K562 (cell line): Measurements from ENCODE around the gene GALNT12. TPM values are rescaled to one million over a fixed set of nuclear protein-coding genes. Genes with fewer than 3 reads are reported as not detected.

Experiments used
- DNMT1 ChIP-seq: fragments of 450-650 bp; IDR thresholded peaks from 2 replicates; pipeline ENCODE4 v1.6.1; 2016; ENCODE audit warnings: antibody characterized with exemption, mild to moderate bottlenecking
- JUND ChIP-seq, 2 experiments: IDR thresholded peaks; 2 replicates in 1 of 2; 3 replicates in 1 of 2; pipeline ENCODE4 v1.6.1; 2011; ENCODE audit warnings: borderline replicate concordance in 2 of 2, low read depth in 2 of 2, low read length in 2 of 2, improper control_type of control experiment in 1 of 2, missing biosample characterization in 1 of 2, missing genetic modification characterization in 1 of 2, missing genetic modification reagents in 1 of 2
- PTRF ChIP-seq: fragments of 450-650 bp; IDR thresholded peaks from 2 replicates; pipeline ENCODE4 v1.6.1; 2016; ENCODE audit warnings: mild to moderate bottlenecking, missing genetic modification characterization, missing compliant biosample characterization
- PTTG1 ChIP-seq: fragments of 450-650 bp; IDR thresholded peaks from 2 replicates; pipeline ENCODE4 v1.6.1; 2016; ENCODE audit warnings: low read depth, mild to moderate bottlenecking, missing genetic modification characterization, missing compliant biosample characterization
- RFX1 ChIP-seq: fragments of 450-650 bp; IDR thresholded peaks from 2 replicates; pipeline ENCODE4 v1.6.1; 2016; ENCODE audit warnings: mild to moderate bottlenecking, moderate library complexity
- SMARCA5 ChIP-seq: fragments of 450-650 bp; IDR thresholded peaks from 2 replicates; pipeline ENCODE4 v1.6.1; 2016
- ZBED1 ChIP-seq: IDR thresholded peaks from 2 replicates; pipeline ENCODE4 v1.6.1; 2014
- ZNF175 ChIP-seq: fragments of 200-800 bp; sonication (Bioruptor generic); IDR thresholded peaks from 2 replicates; pipeline ENCODE4 v1.6.1; 2016; ENCODE audit warnings: low read depth, mild to moderate bottlenecking, missing genetic modification characterization, missing compliant biosample characterization
- ZNF316 ChIP-seq: fragments of 450-650 bp; IDR thresholded peaks from 2 replicates; pipeline ENCODE4 v1.6.1; 2016
- ZNF445 ChIP-seq: fragments of 250-450 bp; sonication (Bioruptor Pico); IDR thresholded peaks from 2 replicates; pipeline ENCODE4 v1.4.0; 2020; ENCODE audit warnings: low read depth, mild to moderate bottlenecking, moderate library complexity
- ZNF695 ChIP-seq: fragments of 450-650 bp; formaldehyde crosslinking; IDR thresholded peaks from 2 replicates; pipeline ENCODE4 v1.4.0; 2020; ENCODE audit warnings: mild to moderate bottlenecking, moderate library complexity
- polyA plus RNA-seq, 8 experiments: library from polyadenylated mRNA; depleted of rRNA in 4 of 8; stranded (reverse) in 5 of 8; unstranded in 3 of 8; fragments of >200 nt; fragmentation: Nextera tagmentation in 2 of 8; fragmentation: Illumina TruSeq in 1 of 8; extraction: Ambion mirVana in 2 of 8; extraction: Trizol in 1 of 8; gene quantifications; 2 replicates each; pipeline versions ENCODE4 v1.2.1 to v1.2.3, GENCODE V29; 2011 to 2014; ENCODE audit warnings: inconsistent platforms in 1 of 8, missing spikeins in 1 of 8
- total RNA-seq, 7 experiments: library from RNA; depleted of rRNA in 6 of 7; stranded (reverse); fragments of >200 nt in 6 of 7; fragmentation: Illumina TruSeq in 2 of 7; extraction: Trizol in 2 of 7; gene quantifications; 2 replicates each; pipeline versions ENCODE4 v1.2.1 to v1.2.3, GENCODE V29; 2011 to 2021; ENCODE audit warnings: low replicate concordance in 1 of 7
- TF ChIP-seq, protein P1 (sequence below): fragments of 250-450 bp; sonication (Bioruptor Pico); IDR thresholded peaks from 2 replicates; pipeline ENCODE4 v1.5.0; 2020; ENCODE audit warnings: mild to moderate bottlenecking
- TF ChIP-seq, protein P2 (sequence below): fragments of 450-650 bp; formaldehyde crosslinking; IDR thresholded peaks from 2 replicates; pipeline ENCODE4 v1.4.0; 2022; ENCODE audit warnings: mild to moderate bottlenecking, moderate library complexity
- TF ChIP-seq, protein P3 (sequence below): fragments of 250-450 bp; sonication (Bioruptor Pico); IDR thresholded peaks from 2 replicates; pipeline ENCODE4 v1.5.0; 2022; ENCODE audit warnings: mild to moderate bottlenecking
- TF ChIP-seq, protein P4 (sequence below), 3 experiments: fragments of 200-800 bp in 1 of 3; sonication (Bioruptor generic) in 1 of 3; sonication (generic) in 1 of 3; formaldehyde crosslinking in 1 of 3; IDR thresholded peaks; 2 replicates each; pipeline versions ENCODE4 v1.6.1 to v1.8.0; 2016 to 2022; ENCODE audit warnings: mild to moderate bottlenecking in 2 of 3, missing compliant biosample characterization in 2 of 3, missing genetic modification characterization in 2 of 3, missing genetic modification reagents in 1 of 3
- TF ChIP-seq, protein P5 (sequence below): fragments of 450-650 bp; formaldehyde crosslinking; conservative IDR thresholded peaks from 2 replicates; pipeline ENCODE4 v1.4.0; 2022; ENCODE audit warnings: mild to moderate bottlenecking, missing genetic modification characterization

The GALNT12 gene
- total and polyA plus RNA-seq, 9 of the 15 experiments (the other 6 are each of a cell fraction or from before 2014, with no cell fraction given), result 29.7 to 82.9 (median 44.2) TPM

DNA sequence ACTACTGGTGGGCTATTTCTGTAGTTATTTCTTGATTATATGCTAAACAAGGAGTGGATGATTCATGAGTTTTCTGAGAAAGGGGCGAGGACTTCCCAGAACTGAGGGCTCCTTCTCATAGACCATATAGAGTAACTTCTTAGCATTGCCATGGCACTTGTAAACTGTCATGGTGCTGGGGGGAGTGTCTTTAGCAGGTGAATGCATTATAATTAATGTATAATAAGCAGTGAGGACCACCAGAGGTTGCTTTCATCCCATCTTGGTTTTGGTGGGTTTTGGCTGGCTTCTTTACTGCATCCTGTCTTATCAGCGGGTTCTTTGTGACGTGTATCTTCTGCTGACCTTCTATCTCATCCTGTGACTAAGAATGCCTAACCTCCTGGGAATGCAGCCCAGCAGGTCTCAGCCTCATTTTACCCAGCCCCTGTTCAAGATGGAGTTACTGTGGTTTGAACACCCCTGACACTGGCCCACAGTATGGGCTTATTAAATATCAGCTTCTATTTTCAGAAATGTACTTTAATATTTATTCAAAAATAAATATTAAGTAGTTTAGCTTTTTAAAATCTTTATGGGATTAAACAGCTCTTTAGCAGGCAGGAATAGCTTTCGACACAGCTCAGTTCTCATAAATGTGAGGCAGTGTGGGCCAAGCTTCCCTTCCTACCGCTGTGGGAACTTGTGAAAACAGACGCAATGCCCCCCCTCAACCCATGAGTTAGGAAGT is 44.4 kb downstream of the GALNT12 start (continued):
- peak; percentile 96 for TF ChIP-seq PTTG1
- peak; percentile 97 for TF ChIP-seq ZNF445
- TF ChIP-seq, protein P1, sequence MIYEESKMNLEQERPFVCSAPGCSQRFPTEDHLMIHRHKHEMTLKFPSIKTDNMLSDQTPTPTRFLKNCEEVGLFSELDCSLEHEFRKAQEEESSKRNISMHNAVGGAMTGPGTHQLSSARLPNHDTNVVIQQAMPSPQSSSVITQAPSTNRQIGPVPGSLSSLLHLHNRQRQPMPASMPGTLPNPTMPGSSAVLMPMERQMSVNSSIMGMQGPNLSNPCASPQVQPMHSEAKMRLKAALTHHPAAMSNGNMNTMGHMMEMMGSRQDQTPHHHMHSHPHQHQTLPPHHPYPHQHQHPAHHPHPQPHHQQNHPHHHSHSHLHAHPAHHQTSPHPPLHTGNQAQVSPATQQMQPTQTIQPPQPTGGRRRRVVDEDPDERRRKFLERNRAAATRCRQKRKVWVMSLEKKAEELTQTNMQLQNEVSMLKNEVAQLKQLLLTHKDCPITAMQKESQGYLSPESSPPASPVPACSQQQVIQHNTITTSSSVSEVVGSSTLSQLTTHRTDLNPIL (CRISPR knock-in tag), result peak; percentile 82
- peak; percentile 70; the same call in 1 of the 2 replicates for TF ChIP-seq ZNF695
- no peak for TF ChIP-seq DNMT1
- TF ChIP-seq, protein P2, sequence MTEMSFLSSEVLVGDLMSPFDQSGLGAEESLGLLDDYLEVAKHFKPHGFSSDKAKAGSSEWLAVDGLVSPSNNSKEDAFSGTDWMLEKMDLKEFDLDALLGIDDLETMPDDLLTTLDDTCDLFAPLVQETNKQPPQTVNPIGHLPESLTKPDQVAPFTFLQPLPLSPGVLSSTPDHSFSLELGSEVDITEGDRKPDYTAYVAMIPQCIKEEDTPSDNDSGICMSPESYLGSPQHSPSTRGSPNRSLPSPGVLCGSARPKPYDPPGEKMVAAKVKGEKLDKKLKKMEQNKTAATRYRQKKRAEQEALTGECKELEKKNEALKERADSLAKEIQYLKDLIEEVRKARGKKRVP (CRISPR knock-in tag), result peak; percentile 90
- TF ChIP-seq SMARCA5, result no peak
- peak; percentile 95 for TF ChIP-seq PTRF
- TF ChIP-seq ZNF316, result peak; percentile 35
- TF ChIP-seq, protein P3, sequence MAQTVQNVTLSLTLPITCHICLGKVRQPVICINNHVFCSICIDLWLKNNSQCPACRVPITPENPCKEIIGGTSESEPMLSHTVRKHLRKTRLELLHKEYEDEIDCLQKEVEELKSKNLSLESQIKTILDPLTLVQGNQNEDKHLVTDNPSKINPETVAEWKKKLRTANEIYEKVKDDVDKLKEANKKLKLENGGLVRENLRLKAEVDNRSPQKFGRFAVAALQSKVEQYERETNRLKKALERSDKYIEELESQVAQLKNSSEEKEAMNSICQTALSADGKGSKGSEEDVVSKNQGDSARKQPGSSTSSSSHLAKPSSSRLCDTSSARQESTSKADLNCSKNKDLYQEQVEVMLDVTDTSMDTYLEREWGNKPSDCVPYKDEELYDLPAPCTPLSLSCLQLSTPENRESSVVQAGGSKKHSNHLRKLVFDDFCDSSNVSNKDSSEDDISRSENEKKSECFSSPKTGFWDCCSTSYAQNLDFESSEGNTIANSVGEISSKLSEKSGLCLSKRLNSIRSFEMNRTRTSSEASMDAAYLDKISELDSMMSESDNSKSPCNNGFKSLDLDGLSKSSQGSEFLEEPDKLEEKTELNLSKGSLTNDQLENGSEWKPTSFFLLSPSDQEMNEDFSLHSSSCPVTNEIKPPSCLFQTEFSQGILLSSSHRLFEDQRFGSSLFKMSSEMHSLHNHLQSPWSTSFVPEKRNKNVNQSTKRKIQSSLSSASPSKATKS (CRISPR knock-in tag), result peak; percentile 88
- TF ChIP-seq ZNF175 (CRISPR knock-in tag), result peak; percentile 100
- TF ChIP-seq JUND (IDR thresholded peaks at IDR 0.05; ENCODE audit: borderline replicate concordance, low read depth, low read length), result peak; percentile 87
- TF ChIP-seq JUND (tag; IDR thresholded peaks at IDR 0.05; ENCODE audit: borderline replicate concordance, low read depth, low read length), result peak; percentile 90; the same call in 2 of the 3 replicates
- TF ChIP-seq, protein P4, sequence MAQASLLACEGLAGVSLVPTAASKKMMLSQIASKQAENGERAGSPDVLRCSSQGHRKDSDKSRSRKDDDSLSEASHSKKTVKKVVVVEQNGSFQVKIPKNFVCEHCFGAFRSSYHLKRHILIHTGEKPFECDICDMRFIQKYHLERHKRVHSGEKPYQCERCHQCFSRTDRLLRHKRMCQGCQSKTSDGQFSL (CRISPR knock-in tag; IDR thresholded peaks at IDR 0.05), result no peak
- TF ChIP-seq, protein P4 (tag; IDR thresholded peaks at IDR 0.05), result peak in 1 of 2 experiments; percentile 94; a peak in 2 of 4 replicates
- TF ChIP-seq ZBED1, result no peak
- TF ChIP-seq RFX1, result peak; percentile 78
- TF ChIP-seq, protein P5, sequence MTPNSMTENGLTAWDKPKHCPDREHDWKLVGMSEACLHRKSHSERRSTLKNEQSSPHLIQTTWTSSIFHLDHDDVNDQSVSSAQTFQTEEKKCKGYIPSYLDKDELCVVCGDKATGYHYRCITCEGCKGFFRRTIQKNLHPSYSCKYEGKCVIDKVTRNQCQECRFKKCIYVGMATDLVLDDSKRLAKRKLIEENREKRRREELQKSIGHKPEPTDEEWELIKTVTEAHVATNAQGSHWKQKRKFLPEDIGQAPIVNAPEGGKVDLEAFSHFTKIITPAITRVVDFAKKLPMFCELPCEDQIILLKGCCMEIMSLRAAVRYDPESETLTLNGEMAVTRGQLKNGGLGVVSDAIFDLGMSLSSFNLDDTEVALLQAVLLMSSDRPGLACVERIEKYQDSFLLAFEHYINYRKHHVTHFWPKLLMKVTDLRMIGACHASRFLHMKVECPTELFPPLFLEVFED, result peak; percentile 96
